Islet precursor cell (in vitro differentiated cells): Measurements from ENCODE around the gene CNOT6.
"Not testable (repeated sequence)": the region's sequence is repeated elsewhere in the genome, so short reads cannot be mapped to it uniquely, and the experiment has no call there.

Source experiments
- DNase-seq: peaks from one replicate; pipeline ENCODE4 v3.0.0-alpha.2; 2018

Gene CNOT6

GRCh38 chr5:180522330-180522729 is 28.2 kb downstream of the CNOT6 start:
- DNase-seq: no peak

- DNase-seq: no peak
Observed at GRCh38 chr5:180523629-180524466, 29.7 kb downstream of the CNOT6 start.

- DNase-seq: no peak
Observed at GRCh38 chr5:180525399-180525798, 31.2 kb downstream of the CNOT6 start.

GRCh38 chr5:180526269-180526668 is 32.1 kb downstream of the CNOT6 start:
- DNase-seq: no peak

- no peak for DNase-seq
Observed at GRCh38 chr5:180527659-180528058, 33.5 kb downstream of the CNOT6 start.

- DNase-seq: not testable (repeated sequence)
Observed at GRCh38 chr5:180531036-180531585, 36.9 kb downstream of the CNOT6 start.

GRCh38 chr5:180532268-180532667 is 38.1 kb downstream of the CNOT6 start:
- DNase-seq: no peak

GRCh38 chr5:180533845-180534244 is 39.7 kb downstream of the CNOT6 start:
- no peak for DNase-seq

- DNase-seq: no peak
Observed at GRCh38 chr5:180535573-180535972, 41.4 kb downstream of the CNOT6 start.

GRCh38 chr5:180540050-180540694 is 46.0 kb downstream of the CNOT6 start:
- no peak for DNase-seq

GRCh38 chr5:180541710-180542109 is 47.5 kb downstream of the CNOT6 start:
- no peak for DNase-seq

- no peak for DNase-seq
Observed at GRCh38 chr5:180545248-180545647, 51.1 kb downstream of the CNOT6 start.

- DNase-seq: no peak
Observed at GRCh38 chr5:180548563-180548962, 54.4 kb downstream of the CNOT6 start.

GRCh38 chr5:180553530-180553929 is 59.4 kb downstream of the CNOT6 start:
- no peak for DNase-seq

- no peak for DNase-seq
Observed at GRCh38 chr5:180555168-180555921, 61.2 kb downstream of the CNOT6 start.

- DNase-seq: no peak
Observed at GRCh38 chr5:180557217-180557809, 63.1 kb downstream of the CNOT6 start.

- DNase-seq: no peak
Observed at GRCh38 chr5:180558232-180558631, 64.1 kb downstream of the CNOT6 start.

- DNase-seq: no peak
Observed at GRCh38 chr5:180563994-180564393, 69.8 kb downstream of the CNOT6 start.

GRCh38 chr5:180568914-180569313 is 74.7 kb downstream of the CNOT6 start:
- DNase-seq: no peak

GRCh38 chr5:180575571-180575970 is 81.4 kb downstream of the CNOT6 start:
- no peak for DNase-seq

GRCh38 chr5:180580681-180581080 is 86.5 kb downstream of the CNOT6 start:
- no peak for DNase-seq

GRCh38 chr5:180583738-180584137 is 89.6 kb downstream of the CNOT6 start:
- DNase-seq: no peak

GRCh38 chr5:180586204-180586603 is 92.0 kb downstream of the CNOT6 start:
- no peak for DNase-seq
